Adrenal gland (tissue), 5 donors: ENCODE data around the gene EPS8L1.

Experiments used
- CTCF ChIP-seq, 6 experiments: fragments of 450-650 bp in 4 of 6; fragments of 200-600 bp in 2 of 6; sonication (generic) in 1 of 6; IDR thresholded peaks; 1 replicate in 5 of 6; 2 replicates in 1 of 6; pipeline versions ENCODE4 v1.5.1 to v1.8.0; 2016 to 2021; ENCODE audit warnings: antibody characterized with exemption in 6 of 6, mild to moderate bottlenecking in 2 of 6, moderate library complexity in 1 of 6
- POLR2A ChIP-seq, 2 donors: fragments of 450-650 bp; IDR thresholded peaks; one replicate each; pipeline ENCODE4 v1.6.1; 2017; ENCODE audit warnings: antibody characterized with exemption in 2 of 2, mild to moderate bottlenecking in 2 of 2, moderate library complexity in 1 of 2
- donor health status: DM: no; HTN: no; CAD: no.

DNA sequence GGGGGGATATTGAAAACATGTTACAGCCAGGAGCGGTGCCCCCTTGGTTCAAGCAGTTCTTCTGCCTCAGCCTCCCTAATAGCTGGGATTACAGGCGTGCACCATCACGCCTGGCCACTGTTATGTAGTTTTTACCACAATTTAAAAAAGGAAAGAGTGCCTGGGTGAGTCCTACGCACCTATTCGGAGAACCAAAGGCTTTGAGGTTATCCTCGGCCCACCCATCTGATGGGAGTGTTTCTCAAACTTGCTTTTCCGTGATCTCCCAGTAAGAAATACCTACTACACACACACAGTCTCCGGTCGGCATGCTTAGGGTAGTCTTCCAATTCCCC is 33.4 kb upstream of the EPS8L1 start:
- TF ChIP-seq POLR2A (IDR thresholded peaks at IDR 0.05) = no peak
- TF ChIP-seq CTCF (IDR thresholded peaks at IDR 0.05) = no peak
